GM19035 (cell line): ENCODE results near the gene POMT1.
"Not testable (repeated sequence)": the region's sequence is repeated elsewhere in the genome, so short reads cannot be mapped to it uniquely, and the experiment has no call there.

Source experiments
- ATAC-seq: cut with Tn5 transposase; IDR thresholded peaks from one replicate; pipeline ENCODE4 v1.9.1; 2021; ENCODE audit not compliant: unreplicated experiment

POMT1 gene

GRCh38 chr9:131550465-131550864 is 47.7 kb downstream of the POMT1 start:
- ATAC-seq: not testable (repeated sequence)

- ATAC-seq: no peak
Observed at GRCh38 chr9:131552030-131552429, 49.3 kb downstream of the POMT1 start.

GRCh38 chr9:131554087-131554842 is 51.5 kb downstream of the POMT1 start:
- ATAC-seq: no peak

GRCh38 chr9:131554843-131555351 is 52.2 kb downstream of the POMT1 start:
- no peak for ATAC-seq

GRCh38 chr9:131555841-131556673 is 53.3 kb downstream of the POMT1 start:
- no peak for ATAC-seq

GRCh38 chr9:131557855-131558548 is 55.3 kb downstream of the POMT1 start:
- no peak for ATAC-seq

GRCh38 chr9:131559421-131560000 is 56.8 kb downstream of the POMT1 start:
- ATAC-seq: no peak

- ATAC-seq: no peak
Observed at GRCh38 chr9:131562032-131562959, 59.6 kb downstream of the POMT1 start.

GRCh38 chr9:131565369-131565768 is 62.7 kb downstream of the POMT1 start:
- ATAC-seq: no peak

GRCh38 chr9:131566158-131566557 is 63.4 kb downstream of the POMT1 start:
- no peak for ATAC-seq

- no peak for ATAC-seq
Observed at GRCh38 chr9:131567910-131568309, 65.2 kb downstream of the POMT1 start.
